Posterior cingulate gyrus (tissue), 11 donors: Measurements from ENCODE around the gene MYCT1.

Experiments used
- DNase-seq, 10 donors: peaks; one replicate each; pipeline versions ENCODE4 v3.0.0 to v3.0.0-alpha.2; 2020 to 2021; ENCODE audit warnings: mixed read lengths in 3 of 10
- intact Hi-C: fragments of 100-400 bp; cut with DNase I; formaldehyde crosslinking; loops from one replicate; pipeline ENCODE4 v1.15.1; 2023

MYCT1 gene

GRCh38 chr6:152720974-152721373 is 23.3 kb downstream of the MYCT1 start:
- intact Hi-C loops = no loop called here
- no peak for DNase-seq

- no peak for DNase-seq
- intact Hi-C loops = no loop called here
Observed at GRCh38 chr6:152721956-152722355, 24.3 kb downstream of the MYCT1 start.

GRCh38 chr6:152723398-152723797 is 25.7 kb downstream of the MYCT1 start:
- no peak for DNase-seq
- intact Hi-C loops = no loop called here

GRCh38 chr6:152726313-152726712 is 28.6 kb downstream of the MYCT1 start:
- intact Hi-C loops = no loop called here
- no peak for DNase-seq

- intact Hi-C loops = no loop called here
- DNase-seq = no peak
Observed at GRCh38 chr6:152727507-152727906, 29.8 kb downstream of the MYCT1 start.

- intact Hi-C loops = no loop called here
- no peak for DNase-seq
Observed at GRCh38 chr6:152734630-152735029, 36.9 kb downstream of the MYCT1 start.

GRCh38 chr6:152736687-152737273 is 39.1 kb downstream of the MYCT1 start:
- no peak for DNase-seq
- intact Hi-C loops = no loop called here

- intact Hi-C loops = no loop called here
- DNase-seq = peak in 1 of 10 donors; percentile 63
Observed at GRCh38 chr6:152745509-152746171, 47.9 kb downstream of the MYCT1 start.

- DNase-seq = no peak
Observed at GRCh38 chr6:152746172-152746553, 48.5 kb downstream of the MYCT1 start.

GRCh38 chr6:152748843-152749242 is 51.1 kb downstream of the MYCT1 start:
- no peak for DNase-seq
- intact Hi-C loops = loop anchor here (1.0 kb wide), 1 partner anchor 199 kb away; no protein-coding TSS in a partner anchor

More at GRCh38 chr6:152746172-152746553, 48.5 kb downstream of the MYCT1 start:
- intact Hi-C loops = no loop called here

- intact Hi-C loops = no loop called here
- no peak for DNase-seq
Observed at GRCh38 chr6:152749336-152749735, 51.6 kb downstream of the MYCT1 start.

- peak in 1 of 10 donors; percentile 55 for DNase-seq
- intact Hi-C loops = no loop called here
Observed at GRCh38 chr6:152750694-152751093, 53.0 kb downstream of the MYCT1 start, which contains the start of gene VIP. Gene VIP, plus strand, starts transcription at chr6:152750797. Its CDS starts 1,381 bp downstream, at chr6:152752178.

- DNase-seq = no peak
- intact Hi-C loops = no loop called here
Observed at GRCh38 chr6:152765331-152765730, 67.6 kb downstream of the MYCT1 start.

GRCh38 chr6:152769159-152769558 is 71.5 kb downstream of the MYCT1 start:
- intact Hi-C loops = no loop called here
- DNase-seq = no peak

GRCh38 chr6:152769993-152770392 is 72.3 kb downstream of the MYCT1 start:
- intact Hi-C loops = no loop called here

GRCh38 chr6:152771061-152771687 is 73.5 kb downstream of the MYCT1 start:
- intact Hi-C loops = no loop called here
- DNase-seq = no peak

More at GRCh38 chr6:152769993-152770392, 72.3 kb downstream of the MYCT1 start:
- no peak for DNase-seq
